Ishikawa (cell line): Measurements from ENCODE around the gene ZNF22.
A peak's percentile ranks its signal among the peaks of the same experiment; 100 is the strongest.

Experiments
- CEBPB ChIP-seq: IDR thresholded peaks from 2 replicates; pipeline ENCODE4 v1.6.1; 2012
- CREB1 ChIP-seq: IDR thresholded peaks from 2 replicates; pipeline ENCODE4 v1.6.1; 2012; ENCODE audit warnings: low read depth
- EGR1 ChIP-seq: IDR thresholded peaks from 2 replicates; pipeline ENCODE4 v1.6.1; 2012
- EP300 ChIP-seq: IDR thresholded peaks from 2 replicates; pipeline ENCODE4 v1.6.1; 2012; ENCODE audit warnings: borderline replicate concordance
- FOXM1 ChIP-seq: IDR thresholded peaks from 2 replicates; pipeline ENCODE4 v1.6.1; 2012; ENCODE audit warnings: low read depth, borderline replicate concordance
- MAX ChIP-seq: IDR thresholded peaks from 2 replicates; pipeline ENCODE4 v1.6.1; 2012
- NFIC ChIP-seq: IDR thresholded peaks from 2 replicates; pipeline ENCODE4 v1.6.1; 2012
- RAD21 ChIP-seq: IDR thresholded peaks from 2 replicates; pipeline ENCODE4 v1.6.1; 2012; ENCODE audit warnings: low read depth
- REST ChIP-seq: IDR thresholded peaks from 2 replicates; pipeline ENCODE4 v1.6.1; 2012; ENCODE audit warnings: low read depth, mild to moderate bottlenecking
- TAF1 ChIP-seq: IDR thresholded peaks from 2 replicates; pipeline ENCODE4 v1.6.1; 2012; ENCODE audit warnings: low read depth, mild to moderate bottlenecking
- TCF12 ChIP-seq: IDR thresholded peaks from 2 replicates; pipeline ENCODE4 v1.6.1; 2012; ENCODE audit warnings: low read depth
- TEAD4 ChIP-seq: IDR thresholded peaks from 2 replicates; pipeline ENCODE4 v1.6.1; 2012
- USF1 ChIP-seq: IDR thresholded peaks from 2 replicates; pipeline ENCODE4 v1.6.1; 2012
- YY1 ChIP-seq: IDR thresholded peaks from 2 replicates; pipeline ENCODE4 v1.6.1; 2012; ENCODE audit warnings: low read depth
- ZBTB7A ChIP-seq: IDR thresholded peaks from 2 replicates; pipeline ENCODE4 v1.6.1; 2012; ENCODE audit warnings: low read depth

Gene ZNF22

GRCh38 chr10:44997105-44997748 is 3.5 kb upstream of the ZNF22 start:
- TF ChIP-seq YY1, result no peak
- no peak for TF ChIP-seq FOXM1
- no peak for TF ChIP-seq ZBTB7A
- TF ChIP-seq MAX, result no peak
- TF ChIP-seq CEBPB, result no peak
- TF ChIP-seq NFIC, result no peak
- no peak for TF ChIP-seq TEAD4
- no peak for TF ChIP-seq REST
- no peak for TF ChIP-seq USF1
- no peak for TF ChIP-seq CREB1
- TF ChIP-seq EGR1, result no peak
- TF ChIP-seq EP300, result no peak
- TF ChIP-seq TAF1, result no peak
- TF ChIP-seq RAD21, result no peak
- no peak for TF ChIP-seq TCF12

GRCh38 chr10:44998146-44998631 is 2.5 kb upstream of the ZNF22 start:
- TF ChIP-seq USF1 (no peak), FOXM1 (no peak), RAD21 (no peak), ZBTB7A (no peak), YY1 (no peak), EGR1 (no peak), NFIC (no peak), EP300 (no peak), TEAD4 (no peak), CREB1 (no peak), TCF12 (no peak), TAF1 (no peak), MAX (no peak), CEBPB (no peak), REST (no peak)

- TF ChIP-seq MAX, result no peak
- no peak for TF ChIP-seq REST
- TF ChIP-seq EP300, result no peak
- no peak for TF ChIP-seq EGR1
- no peak for TF ChIP-seq CEBPB
- no peak for TF ChIP-seq TCF12
Observed at GRCh38 chr10:45000138-45000751, 478 bp upstream of the ZNF22 start.

- TF ChIP-seq MAX (peak; percentile 60; the same call in 1 of the 2 replicates), NFIC (peak; percentile 79), RAD21 (no peak), CREB1 (no peak), TAF1 (0 out of 2 replicates have a peak, but pooled peaks have one; percentile 20), CEBPB (peak; percentile 86), EP300 (peak; percentile 48; the same call in 1 of the 2 replicates), REST (no peak), EGR1 (no peak), USF1 (no peak; the same call in 1 of the 2 replicates), ZBTB7A (no peak), YY1 (no peak), TEAD4 (peak; percentile 60; the same call in 1 of the 2 replicates), FOXM1 (no peak), TCF12 (no peak; the same call in 1 of the 2 replicates)
Observed at GRCh38 chr10:45001381-45002148, 842 bp downstream of the ZNF22 start.
